ENCODE measurements around the gene FANCC. TPM values are rescaled to one million over a fixed set of nuclear protein-coding genes. Genes with fewer than 3 reads are reported as not detected.

FANCC gene
- total RNA-seq, 1 donor, result 3.8 TPM

GRCh38 chr9:95101326-95101725 lies 216.2 kb downstream of the FANCC start:
- H3K27me3 ChIP-seq (ENCODE audit: insufficient read depth, low read length), result no peaks in the 10 kb centered on the region
- H3K9me3 ChIP-seq (ENCODE audit: low read depth, low read length), result no peaks in the 10 kb centered on the region
- H3K4me3 ChIP-seq (ENCODE audit: low read length), result no peak overlapping the region
- no peaks in the 10 kb centered on the region for H3K4me1 ChIP-seq (ENCODE audit: insufficient read depth, low read length)

GRCh38 chr9:95100071-95100627 lies 217.4 kb downstream of the FANCC start:
- Histone ChIP-seq H3K9me3 (ENCODE audit: low read depth, low read length) (no peaks in the 10 kb centered on the region), H3K4me3 (ENCODE audit: low read length) (no peak overlapping the region), H3K27me3 (ENCODE audit: insufficient read depth, low read length) (no peaks in the 10 kb centered on the region), H3K4me1 (ENCODE audit: insufficient read depth, low read length) (no peaks in the 10 kb centered on the region)

- Histone ChIP-seq H3K27me3 (ENCODE audit: insufficient read depth, low read length) (no peaks in the 10 kb centered on the region), H3K4me3 (ENCODE audit: low read length) (no peak overlapping the region), H3K9me3 (ENCODE audit: low read depth, low read length) (no peaks in the 10 kb centered on the region), H3K4me1 (ENCODE audit: insufficient read depth, low read length) (no peaks in the 10 kb centered on the region)
Measured at GRCh38 chr9:95099321-95100070, 218.0 kb downstream of the FANCC start.

GRCh38 chr9:95098391-95098921 lies 219.1 kb downstream of the FANCC start:
- H3K4me3 ChIP-seq (ENCODE audit: low read length), result no peak overlapping the region
- no peaks in the 10 kb centered on the region for H3K9me3 ChIP-seq (ENCODE audit: low read depth, low read length)
- H3K4me1 ChIP-seq (ENCODE audit: insufficient read depth, low read length), result no peaks in the 10 kb centered on the region
- no peaks in the 10 kb centered on the region for H3K27me3 ChIP-seq (ENCODE audit: insufficient read depth, low read length)

- H3K4me1 ChIP-seq (ENCODE audit: insufficient read depth, low read length), result no peaks in the 10 kb centered on the region
- H3K27me3 ChIP-seq (ENCODE audit: insufficient read depth, low read length), result no peaks in the 10 kb centered on the region
- H3K9me3 ChIP-seq (ENCODE audit: low read depth, low read length), result no peaks in the 10 kb centered on the region
- H3K4me3 ChIP-seq (ENCODE audit: low read length), result no peak overlapping the region
Measured at GRCh38 chr9:95097279-95097678, 220.2 kb downstream of the FANCC start.

- Histone ChIP-seq H3K4me1 (ENCODE audit: insufficient read depth, low read length) (no peaks in the 10 kb centered on the region), H3K4me3 (ENCODE audit: low read length) (no peak overlapping the region), H3K9me3 (ENCODE audit: low read depth, low read length) (no peaks in the 10 kb centered on the region), H3K27me3 (ENCODE audit: insufficient read depth, low read length) (no peaks in the 10 kb centered on the region)
Measured at GRCh38 chr9:95096807-95097206, 220.7 kb downstream of the FANCC start.

- Histone ChIP-seq H3K4me3 (ENCODE audit: low read length) (no peak overlapping the region), H3K27me3 (ENCODE audit: insufficient read depth, low read length) (no peaks in the 10 kb centered on the region), H3K4me1 (ENCODE audit: insufficient read depth, low read length) (no peaks in the 10 kb centered on the region), H3K9me3 (ENCODE audit: low read depth, low read length) (no peaks in the 10 kb centered on the region)
Measured at GRCh38 chr9:95096381-95096780, 221.1 kb downstream of the FANCC start.

- H3K4me1 ChIP-seq (ENCODE audit: insufficient read depth, low read length), result no peaks in the 10 kb centered on the region
- no peak overlapping the region for H3K4me3 ChIP-seq (ENCODE audit: low read length)
- no peaks in the 10 kb centered on the region for H3K27me3 ChIP-seq (ENCODE audit: insufficient read depth, low read length)
- no peaks in the 10 kb centered on the region for H3K9me3 ChIP-seq (ENCODE audit: low read depth, low read length)
Measured at GRCh38 chr9:95095641-95096355, 221.7 kb downstream of the FANCC start.

GRCh38 chr9:95094002-95094401 lies 223.5 kb downstream of the FANCC start:
- no peaks in the 10 kb centered on the region for H3K4me1 ChIP-seq (ENCODE audit: insufficient read depth, low read length)
- no peaks in the 10 kb centered on the region for H3K27me3 ChIP-seq (ENCODE audit: insufficient read depth, low read length)
- H3K4me3 ChIP-seq (ENCODE audit: low read length), result no peak overlapping the region
- no peaks in the 10 kb centered on the region for H3K9me3 ChIP-seq (ENCODE audit: low read depth, low read length)

GRCh38 chr9:95093586-95093985 lies 223.9 kb downstream of the FANCC start:
- H3K9me3 ChIP-seq (ENCODE audit: low read depth, low read length), result no peaks in the 10 kb centered on the region
- no peaks in the 10 kb centered on the region for H3K27me3 ChIP-seq (ENCODE audit: insufficient read depth, low read length)
- H3K4me3 ChIP-seq (ENCODE audit: low read length), result no peak overlapping the region
- no peaks in the 10 kb centered on the region for H3K4me1 ChIP-seq (ENCODE audit: insufficient read depth, low read length)

- Histone ChIP-seq H3K27me3 (ENCODE audit: insufficient read depth, low read length) (no peaks in the 10 kb centered on the region), H3K4me3 (ENCODE audit: low read length) (no peak overlapping the region), H3K9me3 (ENCODE audit: low read depth, low read length) (no peaks in the 10 kb centered on the region), H3K4me1 (ENCODE audit: insufficient read depth, low read length) (no peaks in the 10 kb centered on the region)
Measured at GRCh38 chr9:95092262-95093072, 225.0 kb downstream of the FANCC start.

- Histone ChIP-seq H3K27me3 (ENCODE audit: insufficient read depth, low read length) (no peaks in the 10 kb centered on the region), H3K9me3 (ENCODE audit: low read depth, low read length) (no peaks in the 10 kb centered on the region), H3K4me1 (ENCODE audit: insufficient read depth, low read length) (no peaks in the 10 kb centered on the region), H3K4me3 (ENCODE audit: low read length) (no peak overlapping the region)
Measured at GRCh38 chr9:95091601-95092261, 225.8 kb downstream of the FANCC start.

- H3K27me3 ChIP-seq (ENCODE audit: insufficient read depth, low read length), result no peaks in the 10 kb centered on the region
- no peaks in the 10 kb centered on the region for H3K4me1 ChIP-seq (ENCODE audit: insufficient read depth, low read length)
- no peaks in the 10 kb centered on the region for H3K9me3 ChIP-seq (ENCODE audit: low read depth, low read length)
- no peak overlapping the region for H3K4me3 ChIP-seq (ENCODE audit: low read length)
Measured at GRCh38 chr9:95090871-95091577, 226.5 kb downstream of the FANCC start.
